ENCODE data around the gene TIMMDC1.
"Not testable (repeated sequence)": the region's sequence is repeated elsewhere in the genome, so short reads cannot be mapped to it uniquely, and the experiment has no call there.

Gene TIMMDC1

GRCh38 chr3:119514637-119515036 lies 16.3 kb downstream of the TIMMDC1 start:
- no peak for DNase-seq

GRCh38 chr3:119517112-119517511 lies 18.8 kb downstream of the TIMMDC1 start:
- no peak for DNase-seq

- no peak for DNase-seq
Measured at GRCh38 chr3:119518026-119518425, 19.7 kb downstream of the TIMMDC1 start.

GRCh38 chr3:119524931-119525662 lies 26.8 kb downstream of the TIMMDC1 start:
- no peak for DNase-seq

- no peak for DNase-seq
Measured at GRCh38 chr3:119527714-119528113, 29.4 kb downstream of the TIMMDC1 start.

- DNase-seq, result no peak
Measured at GRCh38 chr3:119529883-119530282, 31.5 kb downstream of the TIMMDC1 start.

- no peak for DNase-seq
Measured at GRCh38 chr3:119530456-119530855, 32.1 kb downstream of the TIMMDC1 start.

GRCh38 chr3:119531151-119531550 lies 32.8 kb downstream of the TIMMDC1 start:
- no peak for DNase-seq

- DNase-seq, result no peak
Measured at GRCh38 chr3:119534296-119534695, 35.9 kb downstream of the TIMMDC1 start.

- DNase-seq, result no peak
Measured at GRCh38 chr3:119536757-119537156, 38.4 kb downstream of the TIMMDC1 start.

GRCh38 chr3:119538772-119539171 lies 40.4 kb downstream of the TIMMDC1 start:
- no peak for DNase-seq

GRCh38 chr3:119541547-119541946 lies 43.2 kb downstream of the TIMMDC1 start:
- DNase-seq, result no peak

GRCh38 chr3:119542168-119542767 lies 43.9 kb downstream of the TIMMDC1 start:
- DNase-seq, result no peak

GRCh38 chr3:119543147-119543546 lies 44.8 kb downstream of the TIMMDC1 start:
- no peak for DNase-seq

- no peak for DNase-seq
Measured at GRCh38 chr3:119547227-119547626, 48.9 kb downstream of the TIMMDC1 start.

- DNase-seq, result no peak
Measured at GRCh38 chr3:119548341-119548740, 50.0 kb downstream of the TIMMDC1 start.

- no peak for DNase-seq
Measured at GRCh38 chr3:119550192-119550910, 52.0 kb downstream of the TIMMDC1 start.

- no peak for DNase-seq
Measured at GRCh38 chr3:119551598-119551997, 53.3 kb downstream of the TIMMDC1 start.

- not testable (repeated sequence) for DNase-seq
Measured at GRCh38 chr3:119552928-119553327, 54.6 kb downstream of the TIMMDC1 start.

- DNase-seq, result no peak
Measured at GRCh38 chr3:119553823-119554415, 55.6 kb downstream of the TIMMDC1 start.

- DNase-seq, result no peak
Measured at GRCh38 chr3:119555309-119555735, 57.0 kb downstream of the TIMMDC1 start.

GRCh38 chr3:119555929-119556328 lies 57.6 kb downstream of the TIMMDC1 start:
- DNase-seq, result no peak

- no peak for DNase-seq
Measured at GRCh38 chr3:119557192-119557876, 59.0 kb downstream of the TIMMDC1 start.
